Kidney capillary endothelial cell (primary cell): ENCODE data around the gene ITGAX.
"Not testable (repeated sequence)": the region's sequence is repeated elsewhere in the genome, so short reads cannot be mapped to it uniquely, and the experiment has no call there.

Experiments
- DNase-seq: peaks from one replicate; pipeline ENCODE4 v3.0.0-alpha.2; 2018; ENCODE audit warnings: low spot score

The ITGAX gene

GRCh38 chr16:31354394-31355291, at the start of gene ITGAX:
ITGAX (plus strand) TSS chr16:31355176; CDS start chr16:31355255, 79 bp downstream.
- DNase-seq, result peak; percentile 68

GRCh38 chr16:31305219-31305618, 49.8 kb upstream of the ITGAX start:
- no peak for DNase-seq

- DNase-seq, result not testable (repeated sequence)
These were observed 46.6 kb upstream of the ITGAX start for GRCh38 chr16:31308381-31308780.

GRCh38 chr16:31322500-31322899, 32.5 kb upstream of the ITGAX start:
- DNase-seq, result no peak

- DNase-seq, result no peak
These were observed 30.9 kb upstream of the ITGAX start for GRCh38 chr16:31323959-31324629.

GRCh38 chr16:31325171-31325570, 29.8 kb upstream of the ITGAX start:
- no peak for DNase-seq

- DNase-seq, result no peak
These were observed 27.2 kb upstream of the ITGAX start for GRCh38 chr16:31327646-31328225.

- DNase-seq, result no peak
These were observed 26.5 kb upstream of the ITGAX start for GRCh38 chr16:31328322-31329052.

GRCh38 chr16:31329671-31330552, 25.1 kb upstream of the ITGAX start:
- DNase-seq, result no peak

- DNase-seq, result no peak
These were observed 24.5 kb upstream of the ITGAX start for GRCh38 chr16:31330553-31330890.

- no peak for DNase-seq
These were observed 23.7 kb upstream of the ITGAX start for GRCh38 chr16:31331141-31331764.

GRCh38 chr16:31331807-31332301, 23.1 kb upstream of the ITGAX start:
- DNase-seq, result no peak

GRCh38 chr16:31332544-31332943, 22.4 kb upstream of the ITGAX start:
- DNase-seq, result no peak

GRCh38 chr16:31333686-31334649, 21.0 kb upstream of the ITGAX start:
- DNase-seq, result no peak

GRCh38 chr16:31334934-31335333, 20.0 kb upstream of the ITGAX start:
- DNase-seq, result no peak

- no peak for DNase-seq
These were observed 19.5 kb upstream of the ITGAX start for GRCh38 chr16:31335431-31335830.

GRCh38 chr16:31338166-31338685, 16.8 kb upstream of the ITGAX start:
- DNase-seq, result not testable (repeated sequence)

- no peak for DNase-seq
These were observed 10.3 kb upstream of the ITGAX start for GRCh38 chr16:31344712-31345111.

GRCh38 chr16:31347445-31347844, 7.5 kb upstream of the ITGAX start:
- no peak for DNase-seq
